ENCODE measurements around the gene ARMC12.

DNA sequence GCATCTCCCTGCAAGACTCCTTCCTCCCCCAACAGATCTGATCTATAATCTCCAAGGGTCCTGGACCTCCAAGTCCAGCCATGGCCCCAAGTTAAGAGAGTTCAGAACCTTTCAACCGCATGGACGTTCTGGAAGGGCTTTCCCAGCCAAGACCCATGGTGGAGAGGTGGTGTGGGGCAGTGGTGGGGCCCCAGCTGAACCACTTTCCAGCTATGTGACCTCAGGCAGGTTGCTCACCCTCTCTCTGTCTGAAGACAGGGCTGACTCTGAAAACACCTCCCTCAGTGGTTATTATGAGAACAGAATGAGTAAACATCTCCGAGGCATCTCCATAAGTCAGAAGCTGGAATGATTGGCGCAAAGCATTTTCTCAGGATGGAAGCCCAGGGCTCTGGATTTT lies 59.4 kb downstream of the ARMC12 start:
- no peak for TF ChIP-seq CTCF (conservative IDR thresholded peaks at IDR 0.05 in 1 of 2, IDR thresholded peaks at IDR 0.05 in 1 of 2; ENCODE audit: low read depth in 1 of 2, low read length in 2 of 2)
- TF ChIP-seq EZH2 (IDR thresholded peaks at IDR 0.05; ENCODE audit: low read length, missing control alignments), result no peak

Data from fibroblast of lung (primary cell).